Endothelial cell of umbilical vein (primary cell): ENCODE data around the gene MYO5B. TPM values are rescaled to one million over a fixed set of nuclear protein-coding genes. Genes with fewer than 3 reads are reported as not detected.

Source experiments
- BruUV-seq: library from RNA; stranded (reverse); fragments of 400-500 nt; replicated peaks from 2 replicates; lab custom pipeline; 2021; lab: Mats Ljungman, UMichigan
- CTCF ChIA-PET: fragments of 300-600, 350-600 bp; sonication (Branson Sonifier 250); formaldehyde crosslinking; loops from one replicate; lab custom pipeline; 2021; ENCODE audit warnings: antibody characterized with exemption, inconsistent platforms; lab: Charles Lee
- POLR2A ChIA-PET: fragments of 300-600, 350-600 bp; sonication (Branson Sonifier 250); formaldehyde crosslinking; loops from one replicate; lab custom pipeline; 2021; ENCODE audit warnings: antibody characterized with exemption, inconsistent platforms; lab: Charles Lee
- DNase-seq: peaks from one replicate; pipeline ENCODE4 v3.0.0-alpha.2; 2011; ENCODE audit warnings: low read depth, low spot score
- FAIRE-seq: peaks from 2 replicates; lab custom pipeline; 2011; peaks lifted over from hg19 to GRCh38; lab: Jason Lieb, UNC
- H2AFZ ChIP-seq: 2 replicates; pipeline ENCODE4 v1.6.0; 2012; ENCODE audit warnings: low read depth, low read length, control low read depth, inconsistent platforms
- H3K27ac ChIP-seq: 2 replicates; pipeline ENCODE4 v1.5.1; 2011; ENCODE audit warnings: low read depth, mild to moderate bottlenecking, control low read depth, low read length, moderate library complexity; ENCODE audit not compliant: insufficient read depth
- H3K27me3 ChIP-seq, 2 experiments: 2 replicates each; pipeline versions ENCODE4 v1.6.0 to v1.6.1; 2011; ENCODE audit warnings: low read length in 2 of 2, mixed read lengths in 1 of 2; ENCODE audit not compliant: control insufficient read depth in 2 of 2, insufficient read depth in 2 of 2
- H3K36me3 ChIP-seq, 2 experiments: 2 replicates in 1 of 2; 3 replicates in 1 of 2; pipeline ENCODE4 v1.5.1; 2011; ENCODE audit warnings: low read length in 2 of 2, mild to moderate bottlenecking in 1 of 2, moderate library complexity in 1 of 2; ENCODE audit not compliant: control insufficient read depth in 2 of 2, insufficient read depth in 2 of 2; ENCODE audit errors: extremely low read depth in 1 of 2
- H3K4me1 ChIP-seq: 3 replicates; pipeline ENCODE4 v1.5.1; 2011; ENCODE audit warnings: mild to moderate bottlenecking, low read length; ENCODE audit not compliant: control insufficient read depth, insufficient read depth; ENCODE audit errors: extremely low read depth
- H3K4me2 ChIP-seq: 2 replicates; pipeline ENCODE4 v1.6.1; 2011; ENCODE audit warnings: low read length, control low read depth, mixed read lengths; ENCODE audit not compliant: insufficient read depth
- H3K4me3 ChIP-seq, 3 experiments: fragments of 200-600 bp in 1 of 3; sonication (generic), shearing (Covaris generic) in 1 of 3; replicated peaks in 1 of 3; 2 replicates each; pipeline ENCODE4 v1.5.1; 2011 to 2016; ENCODE audit warnings: control low read depth in 3 of 3, low read length in 3 of 3, mild to moderate bottlenecking in 2 of 3, inconsistent platforms in 1 of 3, low read depth in 1 of 3, moderate library complexity in 1 of 3; ENCODE audit not compliant: insufficient read depth in 1 of 3
- H3K79me2 ChIP-seq: 2 replicates; pipeline ENCODE4 v1.6.0; 2012; ENCODE audit warnings: low read length, inconsistent platforms; ENCODE audit not compliant: control insufficient read depth, insufficient read depth
- H3K9ac ChIP-seq: replicated peaks from 2 replicates; pipeline ENCODE3; 2011; ENCODE audit warnings: low read length, control low read depth; ENCODE audit not compliant: insufficient read depth; ENCODE audit errors: extremely low read depth
- H3K9me1 ChIP-seq: replicated peaks from 3 replicates; pipeline ENCODE4 v1.6.0; 2011; ENCODE audit warnings: mild to moderate bottlenecking, low read length; ENCODE audit not compliant: control insufficient read depth, insufficient read depth; ENCODE audit errors: extremely low read depth
- H3K9me3 ChIP-seq: replicated peaks from 2 replicates; pipeline ENCODE4 v1.5.1; 2012; ENCODE audit warnings: low read length, inconsistent platforms; ENCODE audit not compliant: control insufficient read depth, insufficient read depth
- H4K20me1 ChIP-seq: replicated peaks from 2 replicates; pipeline ENCODE3; 2011; ENCODE audit warnings: mild to moderate bottlenecking, low read length; ENCODE audit not compliant: control insufficient read depth, insufficient read depth; ENCODE audit errors: extremely low read depth
- CTCF ChIP-seq, 2 donors: IDR thresholded peaks; 1 replicate in 1 of 2; 2 replicates in 1 of 2; pipeline ENCODE4 v1.5.1; 2011; ENCODE audit warnings: low read length in 2 of 2, mild to moderate bottlenecking in 2 of 2, moderate library complexity in 2 of 2, control low read depth in 1 of 2, inconsistent platforms in 1 of 2, low read depth in 1 of 2; ENCODE audit not compliant: insufficient read depth in 1 of 2; ENCODE audit errors: extremely low read depth in 1 of 2
- EZH2 ChIP-seq: IDR thresholded peaks from 2 replicates; pipeline ENCODE4 v1.6.1; 2012; ENCODE audit warnings: borderline replicate concordance, low read depth, mild to moderate bottlenecking, moderate library complexity, low read length, inconsistent platforms; ENCODE audit not compliant: severe bottlenecking
- FOS ChIP-seq: IDR thresholded peaks from 2 replicates; pipeline ENCODE4 v1.6.1; 2011; ENCODE audit warnings: mild to moderate bottlenecking, low read length, moderate library complexity, borderline replicate concordance; ENCODE audit not compliant: insufficient read depth
- GATA2 ChIP-seq: IDR thresholded peaks from 2 replicates; pipeline ENCODE4 v1.7.0; 2011; ENCODE audit warnings: low read depth, mild to moderate bottlenecking, moderate library complexity, mixed read lengths, low read length; ENCODE audit not compliant: insufficient read length, insufficient read depth
- JUN ChIP-seq: IDR thresholded peaks from 2 replicates; pipeline ENCODE4 v1.6.1; 2011; ENCODE audit warnings: borderline replicate concordance, low read depth; ENCODE audit not compliant: insufficient read length, insufficient read depth
- MYC ChIP-seq: IDR thresholded peaks from one replicate; pipeline ENCODE4 v1.6.1; 2011; ENCODE audit warnings: mild to moderate bottlenecking, low read depth, low read length
- POLR2A ChIP-seq: IDR thresholded peaks from 2 replicates; pipeline ENCODE4 v1.6.1; 2012; ENCODE audit warnings: low read depth, mild to moderate bottlenecking, control low read depth, low read length
- POLR2AphosphoS5 ChIP-seq: IDR thresholded peaks from 2 replicates; pipeline ENCODE4 v1.6.1; 2012; ENCODE audit warnings: low read depth, mild to moderate bottlenecking, control low read depth, low read length, moderate library complexity; ENCODE audit not compliant: insufficient read depth
- dilution Hi-C: fragments of 300-500 bp; cut with MboI; formaldehyde crosslinking; loops from one replicate; pipeline ENCODE4 v1.15.0; 2019; ENCODE audit warnings: low sequenced_read_pairs; ENCODE audit not compliant: extremely low pct_ligation_motif_present
- intact Hi-C: fragments of 100-400 bp; cut with micrococcal nuclease; formaldehyde crosslinking; loops from one replicate; pipeline ENCODE4 v1.10.0; 2022
- polyA plus RNA-seq, 4 experiments: library from polyadenylated mRNA; depleted of rRNA in 3 of 4; stranded (reverse) in 3 of 4; unstranded in 1 of 4; fragments of >200 nt; gene quantifications; 2 replicates each; pipeline versions ENCODE4 v1.2.1 to v1.2.3, GENCODE V29; 2011 to 2012; ENCODE audit warnings: missing spikeins in 1 of 4
- total RNA-seq: library from RNA; stranded (reverse); gene quantifications from 2 replicates; pipeline ENCODE4 v1.2.3, GENCODE V29; 2021
- TF ChIP-seq, protein P1 (sequence below): IDR thresholded peaks from 2 replicates; pipeline ENCODE4 v1.6.1; 2011; ENCODE audit not compliant: insufficient read depth, insufficient read length

The MYO5B gene
- total and polyA plus RNA-seq, 2 donors (not counting 3 experiments of a cell fraction or from before 2014, with no cell fraction given) = 0.54 to 1.1 TPM

- no peak overlapping the region for H3K4me3 ChIP-seq
- no peaks in the 10 kb centered on the region for H3K9me1 ChIP-seq
- no peak overlapping the region for H3K4me2 ChIP-seq
- DNase-seq (no peak), FAIRE-seq (no peak)
- dilution Hi-C loops = no loop called here
- intact Hi-C loops = no loop called here
- POLR2A ChIA-PET = no interaction called here
- H3K9me3 ChIP-seq = no peaks in the 10 kb centered on the region
- H3K36me3 ChIP-seq = no peaks in the 10 kb centered on the region
- no TSS peak for BruUV-seq
- no peak overlapping the region for H2AFZ ChIP-seq
- no peaks in the 10 kb centered on the region for H3K79me2 ChIP-seq
- TF ChIP-seq GATA2 = no peak
- no peak for TF ChIP-seq POLR2A
- TF ChIP-seq EZH2 = no peak
- no peak for TF ChIP-seq JUN
- TF ChIP-seq POLR2AphosphoS5 = no peak
- TF ChIP-seq MYC = no peak
- TF ChIP-seq CTCF (IDR thresholded peaks at IDR 0.05; ENCODE audit: extremely low read depth in 1 of 2, insufficient read depth in 1 of 2, low read depth in 1 of 2, low read length in 2 of 2) = no peak
- no peak for TF ChIP-seq FOS
- TF ChIP-seq, protein P1, sequence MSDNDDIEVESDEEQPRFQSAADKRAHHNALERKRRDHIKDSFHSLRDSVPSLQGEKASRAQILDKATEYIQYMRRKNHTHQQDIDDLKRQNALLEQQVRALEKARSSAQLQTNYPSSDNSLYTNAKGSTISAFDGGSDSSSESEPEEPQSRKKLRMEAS = no peak
- H3K4me1 ChIP-seq = no peaks in the 10 kb centered on the region
- H3K27me3 ChIP-seq = peaks cover 12 to 16% of the 10 kb centered on the region in 2 experiments
- H3K9ac ChIP-seq = no peak overlapping the region
- CTCF ChIA-PET = no interaction called here
- H4K20me1 ChIP-seq = no peaks in the 10 kb centered on the region
- H3K27ac ChIP-seq = no peak overlapping the region
Observed at GRCh38 chr18:49917742-49918141, 277.2 kb downstream of the MYO5B start.
